ENCODE measurements around the gene PPIE. TPM values are rescaled to one million over a fixed set of nuclear protein-coding genes. Genes with fewer than 3 reads are reported as not detected.

PPIE gene
- total and polyA plus RNA-seq, 2 donors (not counting 1 experiment from before 2014, with no cell fraction given): 68.6 to 78.3 TPM

DNA sequence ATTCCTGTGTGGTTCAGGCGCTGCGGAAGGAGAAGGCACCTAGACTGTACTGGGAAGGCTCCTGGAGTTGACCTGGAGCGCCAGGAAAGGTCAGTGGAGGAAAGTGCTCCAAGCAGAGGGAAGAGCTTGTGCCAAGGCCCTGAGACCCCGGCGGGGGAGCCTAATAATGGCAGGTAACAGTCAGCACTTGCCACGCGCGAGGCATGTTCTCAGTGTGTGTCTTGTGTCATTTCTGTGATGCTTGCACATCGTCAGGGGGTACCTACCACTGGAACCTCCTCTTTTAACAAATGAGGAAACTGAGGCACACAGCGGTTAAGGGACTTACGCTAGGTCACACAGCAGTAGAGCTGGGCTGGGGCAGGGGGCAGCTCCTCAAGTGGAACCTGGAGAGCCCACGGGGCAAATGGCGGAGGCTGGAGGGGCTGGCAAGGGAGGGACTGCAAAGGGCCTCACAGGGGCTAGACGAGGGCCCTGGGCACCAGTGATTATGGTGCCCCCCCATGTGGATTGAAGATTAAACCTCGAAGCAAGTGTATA is 51.0 kb downstream of the PPIE start:
- no peaks in the 10 kb centered on the region for H3K9me3 Mint-ChIP-seq (ENCODE audit: insufficient read depth)
- TF ChIP-seq EZH2 (IDR thresholded peaks at IDR 0.05; ENCODE audit: borderline replicate concordance, insufficient read depth, low read depth, low read length, poor library complexity, severe bottlenecking): no peak
- TF ChIP-seq, protein P1, sequence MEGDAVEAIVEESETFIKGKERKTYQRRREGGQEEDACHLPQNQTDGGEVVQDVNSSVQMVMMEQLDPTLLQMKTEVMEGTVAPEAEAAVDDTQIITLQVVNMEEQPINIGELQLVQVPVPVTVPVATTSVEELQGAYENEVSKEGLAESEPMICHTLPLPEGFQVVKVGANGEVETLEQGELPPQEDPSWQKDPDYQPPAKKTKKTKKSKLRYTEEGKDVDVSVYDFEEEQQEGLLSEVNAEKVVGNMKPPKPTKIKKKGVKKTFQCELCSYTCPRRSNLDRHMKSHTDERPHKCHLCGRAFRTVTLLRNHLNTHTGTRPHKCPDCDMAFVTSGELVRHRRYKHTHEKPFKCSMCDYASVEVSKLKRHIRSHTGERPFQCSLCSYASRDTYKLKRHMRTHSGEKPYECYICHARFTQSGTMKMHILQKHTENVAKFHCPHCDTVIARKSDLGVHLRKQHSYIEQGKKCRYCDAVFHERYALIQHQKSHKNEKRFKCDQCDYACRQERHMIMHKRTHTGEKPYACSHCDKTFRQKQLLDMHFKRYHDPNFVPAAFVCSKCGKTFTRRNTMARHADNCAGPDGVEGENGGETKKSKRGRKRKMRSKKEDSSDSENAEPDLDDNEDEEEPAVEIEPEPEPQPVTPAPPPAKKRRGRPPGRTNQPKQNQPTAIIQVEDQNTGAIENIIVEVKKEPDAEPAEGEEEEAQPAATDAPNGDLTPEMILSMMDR (IDR thresholded peaks at IDR 0.05): no peak
- DNase-seq (no peak), ATAC-seq (ENCODE audit: low read depth) (no peak)
- Histone ChIP-seq H3K4me2 (replicated peaks; ENCODE audit: low read depth, low read length, poor library complexity, severe bottlenecking) (peak overlapping the region; percentile 95), H3K4me1 (ENCODE audit: control insufficient read depth in 2 of 2, insufficient read depth in 2 of 2, low read length in 2 of 2) (peaks cover 5 to 7% of the 10 kb centered on the region in 2 donors), H3K9me3 (ENCODE audit: control extremely low read depth in 1 of 3, control insufficient read depth in 2 of 3, insufficient read depth in 1 of 3, low read length in 2 of 3) (no peaks in the 10 kb centered on the region), H3K27me3 (replicated peaks in 1 of 4; ENCODE audit: control extremely low read depth in 1 of 4, control insufficient read depth in 3 of 4, insufficient read depth in 4 of 4, low read length in 3 of 4) (peaks cover 0 to 16% (median 0%) of the 10 kb centered on the region in 4 experiments), H3K9ac (ENCODE audit: low read length) (peak overlapping the region; percentile 62), H3K36me3 (replicated peaks in 1 of 2; ENCODE audit: control extremely low read depth in 1 of 2, control insufficient read depth in 1 of 2, extremely low read depth in 1 of 2, insufficient read depth in 2 of 2, low read length in 1 of 2) (no peaks in the 10 kb centered on the region), H3K27ac (ENCODE audit: low read length in 2 of 2) (no peak overlapping the region), H3K4me3 (ENCODE audit: control extremely low read depth in 1 of 5, extremely low read depth in 1 of 5, insufficient read depth in 1 of 5, low read depth in 2 of 5, low read length in 4 of 5) (peak overlapping the region in 4 of 5 experiments; percentile 28 to 65 (median 54)), H2AFZ (ENCODE audit: insufficient read depth, low read depth, low read length, poor library complexity, severe bottlenecking) (peak overlapping the region; percentile 95), H3K79me2 (ENCODE audit: control insufficient read depth, insufficient read depth, low read length) (no peaks in the 10 kb centered on the region), H4K20me1 (ENCODE audit: control insufficient read depth, insufficient read depth, low read length, poor library complexity, severe bottlenecking) (no peaks in the 10 kb centered on the region)
- H3K4me3 Mint-ChIP-seq: peak overlapping the region; percentile 87
- peak overlapping the region; percentile 86 for H3K27ac Mint-ChIP-seq
- peaks cover 26% of the 10 kb centered on the region for H3K4me1 Mint-ChIP-seq
- ChIA-PET POLR2A (interaction anchor here (2.1 kb wide), 1 partner anchor 9 kb away, joined by 16 read pairs; no protein-coding TSS in a partner anchor), CTCF (interaction anchor here (1.5 to 1.9 kb wide), 2 partner anchors 9 to 10 kb away, joined by 3 to 10 read pairs; no protein-coding TSS in a partner anchor)
- WGBS (ENCODE audit: insufficient coverage): 55% methylated on average over 13 of the region's 15 CpGs
- peaks cover 15% of the 10 kb centered on the region for H3K27me3 Mint-ChIP-seq
- intact Hi-C loops (cut with micrococcal nuclease): loop anchor here (1.0 to 10.0 kb wide), 2 partner anchors 10 to 65 kb away; no protein-coding TSS in a partner anchor

DNA sequence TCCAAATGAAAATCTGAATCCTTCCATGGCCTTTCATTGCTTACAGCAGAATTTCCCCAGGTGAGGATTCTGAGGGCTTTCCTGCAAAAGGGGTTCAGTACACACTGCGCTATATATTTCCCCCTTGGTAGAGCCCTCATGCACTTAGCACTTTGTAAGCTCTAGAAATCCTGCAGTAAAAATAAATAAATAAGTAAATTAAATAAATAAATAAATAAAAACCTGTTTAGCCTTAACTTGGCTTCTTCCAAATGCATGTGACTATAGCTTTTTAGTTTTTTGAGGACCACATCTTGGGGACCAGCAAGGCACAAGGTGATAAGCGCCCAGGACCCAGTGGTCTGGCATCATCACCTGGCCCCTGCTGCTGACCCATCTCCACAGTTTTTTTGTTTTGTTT is 53.2 kb downstream of the PPIE start:
- Histone ChIP-seq H3K4me2 (replicated peaks; ENCODE audit: low read depth, low read length, poor library complexity, severe bottlenecking) (no peak overlapping the region), H3K9ac (ENCODE audit: low read length) (no peak overlapping the region), H3K79me2 (ENCODE audit: control insufficient read depth, insufficient read depth, low read length) (no peaks in the 10 kb centered on the region), H3K4me1 (ENCODE audit: control insufficient read depth in 2 of 2, insufficient read depth in 2 of 2, low read length in 2 of 2) (peaks cover 5 to 7% of the 10 kb centered on the region in 2 donors), H3K9me3 (ENCODE audit: control extremely low read depth in 1 of 3, control insufficient read depth in 2 of 3, insufficient read depth in 1 of 3, low read length in 2 of 3) (no peaks in the 10 kb centered on the region), H3K27me3 (replicated peaks in 1 of 4; ENCODE audit: control extremely low read depth in 1 of 4, control insufficient read depth in 3 of 4, insufficient read depth in 4 of 4, low read length in 3 of 4) (peaks cover 0 to 14% (median 0%) of the 10 kb centered on the region in 4 experiments), H2AFZ (ENCODE audit: insufficient read depth, low read depth, low read length, poor library complexity, severe bottlenecking) (no peak overlapping the region), H3K4me3 (ENCODE audit: control extremely low read depth in 1 of 5, extremely low read depth in 1 of 5, insufficient read depth in 1 of 5, low read depth in 2 of 5, low read length in 4 of 5) (no peak overlapping the region), H3K36me3 (replicated peaks in 1 of 2; ENCODE audit: control extremely low read depth in 1 of 2, control insufficient read depth in 1 of 2, extremely low read depth in 1 of 2, insufficient read depth in 2 of 2, low read length in 1 of 2) (no peaks in the 10 kb centered on the region), H4K20me1 (ENCODE audit: control insufficient read depth, insufficient read depth, low read length, poor library complexity, severe bottlenecking) (no peaks in the 10 kb centered on the region), H3K27ac (ENCODE audit: low read length in 2 of 2) (no peak overlapping the region)
- DNase-seq: no peak
- Mint-ChIP-seq H3K27ac (no peak overlapping the region), H3K27me3 (peaks cover 12% of the 10 kb centered on the region), H3K9me3 (ENCODE audit: insufficient read depth) (no peaks in the 10 kb centered on the region), H3K4me1 (peaks cover 24% of the 10 kb centered on the region), H3K4me3 (no peak overlapping the region)
- no peak for ATAC-seq (ENCODE audit: low read depth)
- TF ChIP-seq, protein P1 (IDR thresholded peaks at IDR 0.05): no peak
- TF ChIP-seq EZH2 (IDR thresholded peaks at IDR 0.05; ENCODE audit: borderline replicate concordance, insufficient read depth, low read depth, low read length, poor library complexity, severe bottlenecking): no peak
- intact Hi-C loops (cut with micrococcal nuclease): loop anchor here (10.0 kb wide), 1 partner anchor 67 kb away; no protein-coding TSS in a partner anchor
- WGBS (ENCODE audit: insufficient coverage): 100% methylated on average over 1 of the region's 2 CpGs
- ChIA-PET CTCF (no interaction called here), POLR2A (no interaction called here)

Data from B cell (primary cell).